Activated CD4-positive, alpha-beta memory T cell treated with anti-CD3 and anti-CD28 coated beads for 36 hours (primary cell): Measurements from ENCODE around the gene METTL6. TPM values are rescaled to one million over a fixed set of nuclear protein-coding genes. Genes with fewer than 3 reads are reported as not detected.
"Not testable (repeated sequence)": the region's sequence is repeated elsewhere in the genome, so short reads cannot be mapped to it uniquely, and the experiment has no call there.

Experiments
- CTCF ChIA-PET: fragments of 350-600 bp; sonication (Branson Sonifier 250); formaldehyde crosslinking; loops from one replicate; lab custom pipeline; 2021; ENCODE audit warnings: antibody characterized with exemption, inconsistent platforms; lab: Charles Lee
- POLR2A ChIA-PET: fragments of 350-600 bp; sonication (Branson Sonifier 250); formaldehyde crosslinking; loops from one replicate; lab custom pipeline; 2021; ENCODE audit warnings: antibody characterized with exemption; lab: Charles Lee
- DNase-seq: peaks from one replicate; pipeline ENCODE4 v3.0.0-alpha.2; 2020
- H3K27ac Mint-ChIP-seq: one replicate; pipeline ENCODE4 v1.8.0; 2021; ENCODE audit warnings: mixed read lengths
- H3K27me3 Mint-ChIP-seq: one replicate; pipeline ENCODE4 v1.8.0; 2021; ENCODE audit warnings: mixed read lengths
- H3K36me3 Mint-ChIP-seq: one replicate; pipeline ENCODE4 v1.8.0; 2021; ENCODE audit warnings: mixed read lengths
- H3K4me1 Mint-ChIP-seq: one replicate; pipeline ENCODE4 v1.8.0; 2021; ENCODE audit warnings: low read depth, mixed read lengths
- H3K4me3 Mint-ChIP-seq: one replicate; pipeline ENCODE4 v1.8.0; 2021; ENCODE audit warnings: mild to moderate bottlenecking, mixed read lengths
- H3K9me3 Mint-ChIP-seq: one replicate; pipeline ENCODE4 v1.8.0; 2021; ENCODE audit warnings: mixed read lengths
- intact Hi-C: fragments of 100-400 bp; cut with micrococcal nuclease; formaldehyde crosslinking; loops from one replicate; pipeline ENCODE4 v1.15.1; 2023
- total RNA-seq, 2 experiments: library from RNA; stranded (reverse); gene quantifications; one replicate each; pipeline ENCODE4 v1.2.3, GENCODE V29; 2021

Gene METTL6
- total RNA-seq, 2 experiments from 2014 or later, result 17.3 to 17.8 TPM

- CTCF ChIA-PET, result no interaction called here
- H3K27ac Mint-ChIP-seq, result no peak overlapping the region
- H3K27me3 Mint-ChIP-seq, result no peaks in the 10 kb centered on the region
- POLR2A ChIA-PET, result no interaction called here
- no peak for DNase-seq
- no peaks in the 10 kb centered on the region for H3K9me3 Mint-ChIP-seq
- peaks cover 21% of the 10 kb centered on the region for H3K4me1 Mint-ChIP-seq
- H3K4me3 Mint-ChIP-seq, result no peak overlapping the region
- no peaks in the 10 kb centered on the region for H3K36me3 Mint-ChIP-seq
- intact Hi-C loops, result no loop called here
Observed at GRCh38 chr3:15458212-15458780, 31.0 kb upstream of the METTL6 start.

- intact Hi-C loops, DNase-seq, POLR2A ChIA-PET, H3K4me3 Mint-ChIP-seq, H3K27ac Mint-ChIP-seq, CTCF ChIA-PET, H3K27me3 Mint-ChIP-seq, H3K9me3 Mint-ChIP-seq, H3K36me3 Mint-ChIP-seq: not testable (repeated sequence)
- H3K4me1 Mint-ChIP-seq, result peaks cover 12% of the 10 kb centered on the region
Observed at GRCh38 chr3:15456915-15457314, 29.6 kb upstream of the METTL6 start.

DNA sequence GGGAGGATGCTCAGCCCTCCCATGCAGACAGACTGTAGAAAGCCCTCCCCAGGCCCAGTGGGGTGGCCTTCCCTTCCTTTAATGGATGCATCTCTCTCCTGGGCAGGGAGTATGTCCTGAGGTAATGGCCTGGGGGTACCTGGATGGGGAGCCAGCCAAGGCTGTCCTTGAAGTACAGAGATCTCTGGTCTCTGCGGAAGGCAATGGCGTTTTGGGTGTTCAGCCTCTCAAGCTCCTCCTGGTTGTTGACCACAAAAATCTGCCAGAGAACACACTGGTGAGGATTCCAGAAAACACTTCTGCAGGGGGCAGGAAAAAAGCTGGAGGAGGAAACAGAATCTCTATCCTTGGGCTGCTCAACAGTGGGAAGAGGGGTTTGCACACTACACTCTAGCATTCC is 29.0 kb upstream of the METTL6 start:
- Mint-ChIP-seq H3K36me3 (no peaks in the 10 kb centered on the region), H3K27me3 (no peaks in the 10 kb centered on the region), H3K27ac (no peak overlapping the region), H3K9me3 (no peaks in the 10 kb centered on the region), H3K4me1 (peaks cover 9% of the 10 kb centered on the region), H3K4me3 (no peak overlapping the region)
- CTCF ChIA-PET, result no interaction called here
- intact Hi-C loops, result no loop called here
- no peak for DNase-seq
- POLR2A ChIA-PET, result no interaction called here

GRCh38 chr3:15455756-15456155 is 28.4 kb upstream of the METTL6 start:
- Mint-ChIP-seq H3K4me1 (peaks cover 3% of the 10 kb centered on the region), H3K27ac (no peak overlapping the region), H3K27me3 (no peaks in the 10 kb centered on the region), H3K4me3 (no peak overlapping the region), H3K9me3 (no peaks in the 10 kb centered on the region), H3K36me3 (no peaks in the 10 kb centered on the region)
- CTCF ChIA-PET, result no interaction called here
- no peak for DNase-seq
- POLR2A ChIA-PET, result no interaction called here
- intact Hi-C loops, result no loop called here

GRCh38 chr3:15454965-15455364 is 27.6 kb upstream of the METTL6 start:
- intact Hi-C loops, result no loop called here
- Mint-ChIP-seq H3K36me3 (no peaks in the 10 kb centered on the region), H3K9me3 (no peaks in the 10 kb centered on the region), H3K27me3 (no peaks in the 10 kb centered on the region), H3K4me3 (no peak overlapping the region), H3K27ac (no peak overlapping the region), H3K4me1 (no peaks in the 10 kb centered on the region)
- POLR2A ChIA-PET, result no interaction called here
- no peak for DNase-seq
- CTCF ChIA-PET, result no interaction called here

DNA sequence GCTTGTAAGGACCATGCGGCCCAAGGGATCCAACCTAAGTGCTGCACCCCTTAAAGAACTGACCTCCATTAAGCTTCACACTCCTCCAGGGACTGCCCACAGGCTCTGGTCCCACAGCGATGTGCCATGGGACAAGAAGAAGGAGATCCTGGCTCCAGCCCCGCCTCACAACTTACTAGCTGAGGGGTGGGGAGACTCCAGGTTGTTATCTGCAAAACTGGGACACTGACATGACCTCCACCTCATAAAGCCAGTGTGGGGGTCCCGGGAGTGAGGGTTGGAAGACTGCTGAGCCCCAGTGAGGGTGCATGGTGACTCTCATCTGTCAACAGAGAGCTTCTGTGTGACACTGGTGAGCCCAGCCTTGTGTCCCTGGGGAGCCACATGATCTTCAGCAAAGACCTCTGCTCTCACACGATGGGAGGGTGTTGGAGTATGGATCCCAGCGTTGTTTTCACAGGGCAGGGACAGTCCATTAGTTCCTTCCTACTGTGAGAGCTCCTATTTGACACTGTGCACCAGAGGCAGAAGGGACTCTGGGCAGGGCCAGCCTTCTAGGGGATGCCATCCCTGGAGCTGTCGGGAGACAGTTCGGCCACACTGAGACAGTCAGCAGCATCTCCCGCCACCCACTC is 26.8 kb upstream of the METTL6 start:
- Mint-ChIP-seq H3K27ac (no peak overlapping the region), H3K36me3 (no peaks in the 10 kb centered on the region), H3K4me1 (no peaks in the 10 kb centered on the region), H3K27me3 (no peaks in the 10 kb centered on the region), H3K9me3 (no peaks in the 10 kb centered on the region), H3K4me3 (no peak overlapping the region)
- ChIA-PET CTCF (no interaction called here), POLR2A (interaction anchor here (1.0 kb wide), 1 partner anchor 14 kb away, joined by 3 read pairs; no protein-coding TSS in a partner anchor)
- DNase-seq, result no peak
- intact Hi-C loops, result no loop called here

GRCh38 chr3:15453501-15453900 is 26.2 kb upstream of the METTL6 start:
- intact Hi-C loops, result no loop called here
- Mint-ChIP-seq H3K27me3 (no peaks in the 10 kb centered on the region), H3K27ac (no peak overlapping the region), H3K4me3 (no peak overlapping the region), H3K9me3 (no peaks in the 10 kb centered on the region), H3K36me3 (no peaks in the 10 kb centered on the region), H3K4me1 (no peaks in the 10 kb centered on the region)
- DNase-seq, result no peak
- ChIA-PET POLR2A (interaction anchor here (1.0 kb wide), 1 partner anchor 14 kb away, joined by 3 read pairs; no protein-coding TSS in a partner anchor), CTCF (no interaction called here)

- no peaks in the 10 kb centered on the region for H3K27me3 Mint-ChIP-seq
- H3K27ac Mint-ChIP-seq, result no peak overlapping the region
- no peaks in the 10 kb centered on the region for H3K9me3 Mint-ChIP-seq
- DNase-seq, result no peak
- no peak overlapping the region for H3K4me3 Mint-ChIP-seq
- intact Hi-C loops, result no loop called here
- CTCF ChIA-PET, result no interaction called here
- no peaks in the 10 kb centered on the region for H3K4me1 Mint-ChIP-seq
- no peaks in the 10 kb centered on the region for H3K36me3 Mint-ChIP-seq
- POLR2A ChIA-PET, result no interaction called here
Observed at GRCh38 chr3:15452961-15453360, 25.6 kb upstream of the METTL6 start.

GRCh38 chr3:15452156-15452555 is 24.8 kb upstream of the METTL6 start:
- POLR2A ChIA-PET, result no interaction called here
- H3K27me3 Mint-ChIP-seq, result no peaks in the 10 kb centered on the region
- DNase-seq, result no peak
- no peak overlapping the region for H3K4me3 Mint-ChIP-seq
- H3K9me3 Mint-ChIP-seq, result no peaks in the 10 kb centered on the region
- H3K36me3 Mint-ChIP-seq, result no peaks in the 10 kb centered on the region
- CTCF ChIA-PET, result no interaction called here
- intact Hi-C loops, result no loop called here
- no peaks in the 10 kb centered on the region for H3K4me1 Mint-ChIP-seq
- no peak overlapping the region for H3K27ac Mint-ChIP-seq

DNA sequence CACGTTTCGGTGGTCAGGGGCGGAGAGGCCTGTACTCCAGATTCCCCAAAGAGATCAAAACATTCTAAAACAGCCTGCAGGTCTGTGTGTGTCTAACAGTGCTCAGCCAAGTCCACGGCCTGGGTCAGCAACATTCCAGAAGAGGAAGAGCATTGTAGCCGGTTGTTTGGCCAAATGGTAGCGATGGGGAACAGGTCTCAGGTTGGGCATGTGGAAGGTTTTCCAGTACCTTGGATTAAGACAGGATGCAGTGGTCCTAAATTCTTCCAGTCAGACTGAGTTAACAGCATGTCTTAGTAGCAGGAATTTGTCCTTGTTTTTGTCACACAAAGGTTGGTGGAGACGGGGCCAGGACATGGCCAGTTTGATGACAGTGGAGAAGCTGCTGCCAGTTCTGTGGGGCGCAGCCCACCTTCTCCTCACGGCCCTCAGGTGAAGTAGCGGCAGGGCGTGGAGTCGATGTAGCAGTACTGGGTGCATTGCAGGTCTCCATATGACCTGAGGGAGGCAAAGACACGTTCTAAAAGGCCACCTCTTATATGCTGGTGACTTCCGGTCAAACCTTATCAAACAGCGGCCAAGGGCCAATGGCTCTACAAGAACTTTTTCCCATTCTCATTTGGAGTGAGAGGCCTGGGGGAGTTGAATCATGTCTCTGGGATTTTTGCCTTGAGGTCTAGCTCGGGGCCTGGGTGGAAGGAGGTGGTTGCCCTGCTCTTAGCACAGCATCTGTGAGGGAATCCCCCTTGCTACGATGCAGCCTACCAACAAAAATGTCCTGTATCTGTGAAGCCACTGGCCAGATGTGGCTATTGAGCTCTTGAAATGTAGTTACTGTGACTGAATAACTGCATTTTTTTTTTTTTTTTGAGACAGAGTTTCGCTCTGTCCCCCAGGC is 24.1 kb upstream of the METTL6 start:
- CTCF ChIA-PET, result no interaction called here
- Mint-ChIP-seq H3K27ac (no peak overlapping the region), H3K9me3 (no peaks in the 10 kb centered on the region), H3K36me3 (no peaks in the 10 kb centered on the region), H3K27me3 (no peaks in the 10 kb centered on the region), H3K4me3 (no peak overlapping the region), H3K4me1 (no peaks in the 10 kb centered on the region)
- no peak for DNase-seq
- intact Hi-C loops, result no loop called here
- POLR2A ChIA-PET, result no interaction called here

GRCh38 chr3:15450438-15451215 is 23.3 kb upstream of the METTL6 start:
- no peak for DNase-seq
- ChIA-PET POLR2A (no interaction called here), CTCF (no interaction called here)
- Mint-ChIP-seq H3K4me1 (no peaks in the 10 kb centered on the region), H3K27me3 (no peaks in the 10 kb centered on the region), H3K27ac (no peak overlapping the region), H3K36me3 (no peaks in the 10 kb centered on the region), H3K9me3 (no peaks in the 10 kb centered on the region), H3K4me3 (no peak overlapping the region)
- intact Hi-C loops, result no loop called here
